Liver (tissue), 9 donors: ENCODE results near the gene C6orf89. TPM values are rescaled to one million over a fixed set of nuclear protein-coding genes. Genes with fewer than 3 reads are reported as not detected.

ENCODE experiments used
- DNase-seq: peaks from one replicate; pipeline ENCODE4 v3.0.0-alpha.2; 2017; ENCODE audit warnings: low spot score
- H3K27ac ChIP-seq, 2 donors: one replicate each; pipeline ENCODE4 v1.7.0; 2013; ENCODE audit warnings: inconsistent platforms in 2 of 2, low read length in 2 of 2, control low read depth in 1 of 2, low read depth in 1 of 2, mild to moderate bottlenecking in 1 of 2
- H3K27me3 ChIP-seq, 4 donors: one replicate each; pipeline versions ENCODE4 v1.6.1 to v1.7.0; 2013; ENCODE audit warnings: low read length in 3 of 4, inconsistent platforms in 1 of 4, mild to moderate bottlenecking in 1 of 4, moderate library complexity in 1 of 4; ENCODE audit not compliant: control insufficient read depth in 4 of 4, insufficient read depth in 4 of 4
- H3K36me3 ChIP-seq, 4 donors: one replicate each; pipeline versions ENCODE4 v1.6.1 to v1.7.0; 2013; ENCODE audit warnings: low read length in 3 of 4, mild to moderate bottlenecking in 3 of 4, low read depth in 1 of 4, moderate library complexity in 1 of 4; ENCODE audit not compliant: control insufficient read depth in 4 of 4, insufficient read depth in 3 of 4
- H3K4me1 ChIP-seq, 4 donors: one replicate each; pipeline versions ENCODE4 v1.6.1 to v1.7.0; 2013; ENCODE audit warnings: low read length in 3 of 4, mild to moderate bottlenecking in 3 of 4, moderate library complexity in 1 of 4; ENCODE audit not compliant: control insufficient read depth in 4 of 4, insufficient read depth in 4 of 4
- H3K4me3 ChIP-seq, 3 donors: one replicate each; pipeline versions ENCODE4 v1.6.1 to v1.7.0; 2013; ENCODE audit warnings: low read length in 3 of 3, control low read depth in 1 of 3, low read depth in 1 of 3, mild to moderate bottlenecking in 1 of 3
- H3K9ac ChIP-seq, 2 donors: one replicate each; pipeline ENCODE4 v1.7.0; 2013; ENCODE audit warnings: low read length in 2 of 2, mild to moderate bottlenecking in 2 of 2, moderate library complexity in 2 of 2, control low read depth in 1 of 2, low read depth in 1 of 2
- H3K9me3 ChIP-seq, 4 donors: one replicate each; pipeline versions ENCODE4 v1.6.1 to v1.7.0; 2013; ENCODE audit warnings: low read length in 3 of 4; ENCODE audit not compliant: control insufficient read depth in 4 of 4
- ATF3 ChIP-seq: IDR thresholded peaks from 2 replicates; pipeline ENCODE4 v1.6.1; 2016; ENCODE audit warnings: antibody characterized with exemption
- EGR1 ChIP-seq, 2 donors: IDR thresholded peaks; 2 replicates each; pipeline ENCODE4 v1.6.1; 2016 to 2018; ENCODE audit warnings: antibody characterized with exemption in 2 of 2, low read depth in 2 of 2
- FOXA1 ChIP-seq: IDR thresholded peaks from 2 replicates; pipeline ENCODE4 v1.6.1; 2016; ENCODE audit warnings: antibody characterized with exemption
- FOXA2 ChIP-seq: IDR thresholded peaks from 2 replicates; pipeline ENCODE4 v1.6.1; 2016; ENCODE audit warnings: antibody characterized with exemption
- HNF4A ChIP-seq, 2 donors: conservative IDR thresholded peaks; 2 replicates each; pipeline ENCODE4 v1.6.1; 2016; ENCODE audit warnings: antibody characterized with exemption in 2 of 2, mild to moderate bottlenecking in 2 of 2
- HNF4G ChIP-seq: IDR thresholded peaks from 2 replicates; pipeline ENCODE4 v1.6.1; 2016; ENCODE audit warnings: antibody characterized with exemption
- JUND ChIP-seq, 2 donors: IDR thresholded peaks; 2 replicates each; pipeline ENCODE4 v1.6.1; 2016; ENCODE audit warnings: antibody characterized with exemption in 2 of 2
- MAX ChIP-seq: IDR thresholded peaks from 2 replicates; pipeline ENCODE4 v1.6.1; 2016; ENCODE audit warnings: antibody characterized with exemption
- RAD21 ChIP-seq, 2 donors: IDR thresholded peaks; 2 replicates each; pipeline ENCODE4 v1.6.1; 2016; ENCODE audit warnings: antibody characterized with exemption in 2 of 2, mild to moderate bottlenecking in 2 of 2
- RXRA ChIP-seq, 2 donors: IDR thresholded peaks; 2 replicates each; pipeline ENCODE4 v1.6.1; 2017 to 2018; ENCODE audit warnings: antibody characterized with exemption in 2 of 2, mild to moderate bottlenecking in 1 of 2
- SP1 ChIP-seq: IDR thresholded peaks from 2 replicates; pipeline ENCODE4 v1.6.1; 2018; ENCODE audit warnings: antibody characterized with exemption, mild to moderate bottlenecking
- TAF1 ChIP-seq: conservative IDR thresholded peaks from 2 replicates; pipeline ENCODE4 v1.6.1; 2016; ENCODE audit warnings: antibody characterized with exemption, mild to moderate bottlenecking
- YY1 ChIP-seq: IDR thresholded peaks from 2 replicates; pipeline ENCODE4 v1.6.1; 2016; ENCODE audit warnings: antibody characterized with exemption, mild to moderate bottlenecking
- ZBTB33 ChIP-seq: IDR thresholded peaks from 2 replicates; pipeline ENCODE4 v1.6.1; 2016; ENCODE audit warnings: antibody characterized with exemption
- WGBS: extraction: QIAGEN DNeasy Blood & Tissue Kit; methylation state at CpG from one replicate; pipeline ENCODE4 v1.1.7; 2013; 5-methylcytosine and 5-hydroxymethylcytosine counted together
- polyA plus RNA-seq, 2 donors: library from polyadenylated mRNA; stranded (reverse) in 1 of 2; unstranded in 1 of 2; fragments of 200-250 nt in 1 of 2; fragments of >200 nt in 1 of 2; fragmentation: Nextera tagmentation in 1 of 2; extraction: Ambion mirVana in 1 of 2; gene quantifications; one replicate each; pipeline versions ENCODE4 v1.2.1 to v1.2.3, GENCODE V29; 2013 to 2015
- total RNA-seq, 2 donors: library from RNA; depleted of rRNA; stranded (reverse); fragments of >200 nt; gene quantifications; one replicate each; pipeline ENCODE4 v1.2.3, GENCODE V29; 2014
- TF ChIP-seq, protein P1 (sequence below): fragments of 150-350 bp; IDR thresholded peaks from 2 replicates; pipeline ENCODE4 v1.5.1; 2017; ENCODE audit warnings: improper control_type of control experiment, low read depth, low read length; ENCODE audit not compliant: missing input control
- donor health status: healthy.
- donor health status: healthy.
- donor health status: healthy.
- donor health status: healthy.
- donor health status: healthy.

C6orf89 gene
- total and polyA plus RNA-seq, 4 donors = 14.0 to 27.2 (median 21.0) TPM

- DNase-seq = no peak
- Histone ChIP-seq H3K4me1 (peaks cover 0 to 11% (median 6%) of the 10 kb centered on the region in 4 donors), H3K27me3 (no peaks in the 10 kb centered on the region), H3K9ac (no peak overlapping the region), H3K36me3 (peaks cover 4 to 28% (median 14%) of the 10 kb centered on the region in 4 donors), H3K9me3 (no peaks in the 10 kb centered on the region), H3K27ac (no peak overlapping the region), H3K4me3 (no peak overlapping the region)
- 79% methylated on average over 4 of the region's 4 CpGs for WGBS
- TF ChIP-seq YY1 (no peak), MAX (no peak), RXRA (IDR thresholded peaks at IDR 0.05) (no peak), JUND (IDR thresholded peaks at IDR 0.05) (no peak), FOXA2 (no peak), ATF3 (no peak), EGR1 (IDR thresholded peaks at IDR 0.05; ENCODE audit: low read depth in 2 of 2) (no peak)
- TF ChIP-seq, protein P1, sequence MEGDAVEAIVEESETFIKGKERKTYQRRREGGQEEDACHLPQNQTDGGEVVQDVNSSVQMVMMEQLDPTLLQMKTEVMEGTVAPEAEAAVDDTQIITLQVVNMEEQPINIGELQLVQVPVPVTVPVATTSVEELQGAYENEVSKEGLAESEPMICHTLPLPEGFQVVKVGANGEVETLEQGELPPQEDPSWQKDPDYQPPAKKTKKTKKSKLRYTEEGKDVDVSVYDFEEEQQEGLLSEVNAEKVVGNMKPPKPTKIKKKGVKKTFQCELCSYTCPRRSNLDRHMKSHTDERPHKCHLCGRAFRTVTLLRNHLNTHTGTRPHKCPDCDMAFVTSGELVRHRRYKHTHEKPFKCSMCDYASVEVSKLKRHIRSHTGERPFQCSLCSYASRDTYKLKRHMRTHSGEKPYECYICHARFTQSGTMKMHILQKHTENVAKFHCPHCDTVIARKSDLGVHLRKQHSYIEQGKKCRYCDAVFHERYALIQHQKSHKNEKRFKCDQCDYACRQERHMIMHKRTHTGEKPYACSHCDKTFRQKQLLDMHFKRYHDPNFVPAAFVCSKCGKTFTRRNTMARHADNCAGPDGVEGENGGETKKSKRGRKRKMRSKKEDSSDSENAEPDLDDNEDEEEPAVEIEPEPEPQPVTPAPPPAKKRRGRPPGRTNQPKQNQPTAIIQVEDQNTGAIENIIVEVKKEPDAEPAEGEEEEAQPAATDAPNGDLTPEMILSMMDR = no peak
These were observed 26.3 kb downstream of the C6orf89 start for GRCh38 chr6:36912030-36912454.

DNA sequence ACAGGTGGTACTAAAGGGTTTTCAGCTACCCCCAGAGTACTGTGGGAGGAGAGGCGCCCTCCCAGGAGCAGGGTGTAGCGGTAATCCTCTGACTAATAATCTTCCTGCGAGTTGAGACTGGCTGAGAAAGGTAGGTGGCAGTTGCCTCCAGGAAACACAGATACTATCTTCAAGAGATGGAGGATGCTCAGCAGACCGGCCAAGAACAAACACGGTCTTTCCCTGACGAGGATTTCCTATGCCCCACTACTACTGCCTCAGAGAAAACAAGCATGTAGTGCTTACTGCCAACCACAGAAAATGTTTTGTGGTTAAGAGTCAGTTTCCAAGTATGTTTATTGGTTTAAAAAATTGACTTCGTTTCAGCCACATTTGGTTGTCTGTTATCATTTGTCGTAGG is 26.8 kb downstream of the C6orf89 start:
- TF ChIP-seq JUND (IDR thresholded peaks at IDR 0.05) (no peak), ZBTB33 (no peak), TAF1 (no peak), MAX (no peak), FOXA2 (no peak), ATF3 (no peak), HNF4G (no peak), RAD21 (IDR thresholded peaks at IDR 0.05) (no peak), SP1 (no peak), FOXA1 (no peak), HNF4A (conservative IDR thresholded peaks at IDR 0.05) (no peak), EGR1 (IDR thresholded peaks at IDR 0.05; ENCODE audit: low read depth in 2 of 2) (no peak)
- peaks cover 4 to 34% (median 18%) of the 10 kb centered on the region in 4 donors for H3K36me3 ChIP-seq
- H3K4me3 ChIP-seq = no peak overlapping the region
- WGBS = 83% methylated on average over 8 of the region's 8 CpGs
- no peak for DNase-seq
- H3K4me1 ChIP-seq = peaks cover 0 to 10% (median 6%) of the 10 kb centered on the region in 4 donors
- no peaks in the 10 kb centered on the region for H3K27me3 ChIP-seq
- H3K9me3 ChIP-seq = no peaks in the 10 kb centered on the region
- H3K9ac ChIP-seq = no peak overlapping the region
- no peak overlapping the region for H3K27ac ChIP-seq
